Ectodermal cell (in vitro differentiated cells): ENCODE results near the gene MLLT1.

Source experiments
- H3K27ac ChIP-seq: 2 replicates; pipeline ENCODE4 v1.7.0; 2013; ENCODE audit warnings: mild to moderate bottlenecking, low read depth, low read length; ENCODE audit not compliant: insufficient read depth, poor library complexity, severe bottlenecking
- H3K27me3 ChIP-seq: 2 replicates; pipeline ENCODE4 v1.7.0; 2013; ENCODE audit warnings: mild to moderate bottlenecking, low read length; ENCODE audit not compliant: insufficient read depth, control insufficient read depth, poor library complexity, severe bottlenecking
- H3K36me3 ChIP-seq: one replicate; pipeline ENCODE4 v1.7.0; 2013; ENCODE audit warnings: low read length; ENCODE audit not compliant: control insufficient read depth, insufficient read depth
- H3K4me1 ChIP-seq: one replicate; pipeline ENCODE4 v1.7.0; 2013; ENCODE audit warnings: low read length; ENCODE audit not compliant: control insufficient read depth, insufficient read depth
- H3K4me3 ChIP-seq: 2 replicates; pipeline ENCODE4 v1.7.0; 2013; ENCODE audit warnings: low read depth, low read length, control low read depth; ENCODE audit not compliant: insufficient read depth
- H3K9me3 ChIP-seq: 2 replicates; pipeline ENCODE4 v1.7.0; 2013; ENCODE audit warnings: mild to moderate bottlenecking, low read length, moderate library complexity; ENCODE audit not compliant: control insufficient read depth
- WGBS, 2 experiments: methylation state at CpG; one replicate each; pipeline ENCODE4 v1.1.7; 2013; ENCODE audit warnings: missing lambda C conversion rate in 2 of 2; 5-methylcytosine and 5-hydroxymethylcytosine counted together

The MLLT1 gene

DNA sequence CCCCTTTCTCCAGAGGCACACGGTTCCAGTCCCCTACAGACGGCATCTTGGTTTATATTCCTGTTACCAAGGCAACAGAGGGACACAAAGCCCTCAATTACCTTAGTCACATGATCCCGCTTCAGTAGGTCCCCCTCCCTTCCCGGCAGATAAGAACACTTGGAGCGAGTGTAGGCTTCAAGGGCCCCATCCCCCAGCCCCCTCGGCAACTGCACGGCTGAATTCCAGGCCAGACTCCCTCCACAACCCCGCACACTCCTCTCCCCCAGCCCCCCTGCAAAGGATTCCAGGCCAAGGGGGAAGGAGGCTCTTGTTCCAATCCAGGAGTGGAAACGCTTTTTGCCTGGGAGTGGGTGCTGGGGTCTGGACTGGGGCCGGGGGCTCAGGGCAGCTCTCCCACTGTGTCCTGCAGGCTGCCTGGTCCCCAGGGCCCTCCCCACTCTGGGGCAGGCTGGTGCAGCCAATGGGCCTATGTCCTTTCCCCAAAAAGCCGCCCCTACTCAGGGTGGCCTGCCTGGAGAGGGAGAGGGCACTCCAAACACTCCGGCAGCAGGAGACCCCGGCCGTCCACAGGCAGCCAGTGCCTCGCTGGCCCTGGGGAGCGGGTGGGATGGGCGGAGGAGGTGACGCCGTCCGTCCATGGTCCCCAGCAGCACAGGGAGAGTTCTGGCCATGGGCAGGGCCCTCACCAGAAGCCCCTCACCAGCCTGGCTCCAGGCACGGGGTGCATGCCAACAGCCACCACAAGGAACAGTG is 62.6 kb downstream of the MLLT1 start:
- H3K27me3 ChIP-seq = no peaks in the 10 kb centered on the region
- H3K36me3 ChIP-seq = peaks cover 6% of the 10 kb centered on the region
- peaks cover 38% of the 10 kb centered on the region for H3K4me1 ChIP-seq
- no peaks in the 10 kb centered on the region for H3K9me3 ChIP-seq
- peak overlapping the region; percentile 15 for H3K4me3 ChIP-seq
- 37 to 39% methylated on average over 21 of the region's 21 CpGs for WGBS, 2 experiments
- H3K27ac ChIP-seq = peak overlapping the region; percentile 90

DNA sequence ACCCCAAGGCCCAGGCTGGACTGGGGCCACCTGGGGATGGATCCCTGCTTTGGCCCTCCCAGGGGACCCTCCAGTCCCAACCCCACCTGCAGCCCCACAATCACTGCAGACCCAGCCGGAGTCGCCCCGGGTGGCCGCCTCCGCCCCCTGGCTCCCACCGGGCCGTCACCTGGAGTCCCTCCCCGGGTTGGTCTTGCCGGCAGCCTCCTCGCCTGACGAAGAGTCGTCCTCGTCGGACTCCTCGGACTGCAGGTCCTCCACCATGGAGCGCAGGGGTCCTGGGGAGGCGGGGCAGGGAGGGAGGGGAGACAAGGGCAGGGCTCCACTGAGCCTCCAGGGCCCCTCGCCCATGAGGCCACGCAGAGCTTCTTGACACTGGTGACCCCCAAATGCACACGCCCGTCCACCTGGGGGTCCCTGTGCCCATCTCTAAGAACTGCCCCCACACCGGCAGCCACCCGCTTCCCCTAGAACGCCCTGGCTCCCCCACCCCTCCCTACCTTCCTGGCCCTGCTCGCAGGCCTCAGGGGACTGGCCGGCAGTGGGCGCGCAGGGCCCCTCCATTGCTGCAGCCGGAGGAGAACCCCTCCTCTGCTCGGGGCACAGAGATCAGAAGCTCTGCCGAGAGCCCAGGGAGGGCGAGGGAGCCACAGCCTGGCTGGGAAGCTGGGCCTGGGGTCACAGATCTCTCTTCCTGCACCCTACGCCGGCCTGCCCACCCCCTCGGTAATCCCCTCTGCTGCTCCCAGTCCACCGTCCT is 63.4 kb downstream of the MLLT1 start:
- Histone ChIP-seq H3K36me3 (no peaks in the 10 kb centered on the region), H3K9me3 (no peaks in the 10 kb centered on the region), H3K4me1 (peaks cover 38% of the 10 kb centered on the region), H3K27me3 (no peaks in the 10 kb centered on the region), H3K27ac (peak overlapping the region; percentile 90), H3K4me3 (peak overlapping the region; percentile 15)
- 79 to 83% methylated on average over 36 of the region's 36 CpGs for WGBS, 2 experiments

DNA sequence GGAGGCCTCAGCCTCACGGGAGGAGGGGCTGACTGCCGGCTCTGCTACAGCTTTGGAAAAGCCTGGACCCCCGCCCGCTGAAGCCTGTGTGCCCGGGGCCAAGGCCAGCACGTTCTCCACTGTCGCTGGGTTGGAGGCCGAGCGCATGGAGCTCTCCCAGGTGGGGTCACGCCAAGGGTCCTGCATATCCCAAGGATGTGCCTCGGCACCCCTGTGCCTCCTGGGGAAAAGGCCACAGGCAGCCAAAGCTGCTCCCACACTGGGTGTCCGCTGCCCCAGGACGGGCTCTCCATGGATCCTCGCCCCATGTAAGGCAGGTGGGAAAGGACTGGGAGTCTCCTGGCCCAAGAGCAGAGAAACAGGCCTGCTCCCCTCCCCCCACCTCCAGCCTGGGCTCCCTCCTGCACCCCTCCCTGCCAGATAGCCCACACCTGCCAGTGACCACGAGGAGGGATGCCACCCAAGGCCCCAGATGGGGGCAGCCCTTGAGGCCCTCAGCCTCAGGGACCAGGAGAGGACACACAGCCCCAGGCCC is 64.0 kb downstream of the MLLT1 start:
- H3K4me1 ChIP-seq = peaks cover 38% of the 10 kb centered on the region
- no peaks in the 10 kb centered on the region for H3K27me3 ChIP-seq
- WGBS, 2 experiments = 93 to 97% methylated on average over 15 of the region's 15 CpGs
- no peaks in the 10 kb centered on the region for H3K9me3 ChIP-seq
- no peak overlapping the region for H3K27ac ChIP-seq
- no peak overlapping the region for H3K4me3 ChIP-seq
- H3K36me3 ChIP-seq = no peaks in the 10 kb centered on the region

DNA sequence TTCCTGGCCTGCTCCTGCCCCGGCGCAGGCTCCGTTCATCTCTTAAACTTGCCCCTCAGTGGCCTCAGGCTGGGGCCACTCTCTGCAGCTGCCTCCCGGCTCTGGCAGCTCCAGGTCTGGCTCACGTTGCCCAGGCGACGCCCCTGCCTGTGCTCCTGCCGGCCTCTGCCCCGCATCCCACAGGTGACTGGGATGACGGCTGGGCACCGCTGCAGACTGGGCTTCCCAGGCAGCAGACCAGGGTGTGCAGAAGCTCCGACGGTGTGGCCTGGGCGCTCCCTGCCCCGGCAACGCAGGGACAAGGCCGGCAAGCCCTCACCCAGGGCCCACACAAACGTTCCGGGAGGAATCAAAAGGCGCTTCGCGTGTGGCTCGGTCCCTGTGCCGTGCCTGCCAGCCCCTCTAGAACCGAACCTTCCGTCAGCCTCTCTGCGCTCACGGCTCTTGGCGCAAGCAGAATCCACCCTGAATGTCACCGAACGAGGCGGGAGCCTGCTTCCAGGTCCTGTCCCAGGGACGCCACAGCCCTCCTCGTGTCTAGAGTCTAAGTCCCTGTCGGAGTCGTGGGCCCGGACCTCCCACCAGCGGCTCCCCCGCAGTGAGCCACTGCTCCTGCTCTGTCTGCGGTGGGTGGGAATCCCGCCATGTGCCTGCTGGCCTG is 64.8 kb downstream of the MLLT1 start:
- H3K36me3 ChIP-seq = no peaks in the 10 kb centered on the region
- H3K4me1 ChIP-seq = peaks cover 38% of the 10 kb centered on the region
- WGBS, 2 experiments = 94% methylated on average over 41 of the region's 41 CpGs
- H3K4me3 ChIP-seq = no peak overlapping the region
- no peaks in the 10 kb centered on the region for H3K27me3 ChIP-seq
- H3K9me3 ChIP-seq = no peaks in the 10 kb centered on the region
- no peak overlapping the region for H3K27ac ChIP-seq

- Histone ChIP-seq H3K4me3 (no peak overlapping the region), H3K36me3 (no peaks in the 10 kb centered on the region), H3K27ac (no peak overlapping the region), H3K4me1 (peaks cover 36% of the 10 kb centered on the region), H3K27me3 (no peaks in the 10 kb centered on the region), H3K9me3 (no peaks in the 10 kb centered on the region)
- WGBS, 2 experiments = 91 to 92% methylated on average over 32 of the region's 32 CpGs
Measured at GRCh38 chr19:6213696-6214641, 65.8 kb downstream of the MLLT1 start.

DNA sequence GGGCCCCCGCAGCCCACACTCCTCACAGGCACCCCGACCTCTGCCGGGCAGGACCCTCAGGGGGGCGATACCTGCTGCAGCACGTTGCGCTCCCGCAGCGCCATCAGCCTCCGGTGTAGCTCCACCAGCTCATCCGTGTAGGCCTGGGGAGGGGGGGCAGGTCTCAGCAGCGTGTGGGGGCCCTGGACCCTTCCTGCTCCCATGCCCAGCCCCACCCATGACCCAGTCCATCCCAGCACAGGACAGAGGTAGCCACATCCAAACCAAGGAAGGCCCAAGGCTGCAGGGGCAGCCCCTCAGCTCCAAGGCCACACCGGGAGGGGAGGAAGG is 66.5 kb downstream of the MLLT1 start:
- Histone ChIP-seq H3K27ac (no peak overlapping the region), H3K27me3 (no peaks in the 10 kb centered on the region), H3K4me1 (peaks cover 29% of the 10 kb centered on the region), H3K4me3 (no peak overlapping the region), H3K9me3 (no peaks in the 10 kb centered on the region), H3K36me3 (no peaks in the 10 kb centered on the region)
- 95 to 96% methylated on average over 12 of the region's 12 CpGs for whole genome bisulfite sequencing, 2 experiments

DNA sequence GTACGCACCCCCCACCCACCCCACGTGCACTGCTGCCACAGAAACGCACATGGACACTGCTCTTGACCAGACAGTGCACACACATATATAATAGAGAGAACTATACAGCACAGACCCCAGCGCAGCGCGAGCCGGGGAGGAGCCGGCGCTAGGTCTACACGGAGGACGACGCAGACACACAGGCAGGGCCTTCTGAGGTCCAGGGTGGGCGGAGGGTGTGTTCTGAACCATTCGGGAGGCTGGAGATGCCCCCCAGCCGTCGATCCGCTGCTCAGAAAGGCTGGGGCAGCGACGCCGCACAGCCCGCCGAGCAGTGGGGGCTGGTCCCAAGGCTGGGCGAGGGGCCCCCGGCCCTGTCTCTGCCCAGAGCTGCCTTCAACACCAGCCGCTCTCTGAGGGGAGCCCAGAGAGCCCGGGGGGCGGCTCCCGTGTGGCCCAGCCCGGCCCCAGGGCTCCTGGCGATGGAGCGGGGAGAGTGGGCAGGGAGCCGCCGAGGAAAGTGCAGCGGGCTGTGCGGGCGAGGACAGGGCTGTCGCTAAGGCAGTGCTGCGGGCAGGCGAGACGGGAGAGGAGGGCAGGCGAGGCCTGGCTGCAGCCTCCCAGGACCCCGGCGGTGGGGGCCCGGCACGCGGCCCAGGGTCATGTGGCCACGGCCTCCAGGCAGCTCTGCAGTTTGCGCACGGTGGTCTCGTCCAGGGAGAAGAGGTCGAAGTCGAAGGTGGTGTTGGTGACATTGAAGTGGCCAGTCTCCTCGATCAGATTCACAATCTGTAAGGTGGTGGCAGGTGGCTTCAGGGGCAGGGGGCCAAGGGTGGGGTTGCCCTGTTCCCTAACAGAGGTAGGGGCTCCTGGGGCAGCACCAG is 67.1 kb downstream of the MLLT1 start:
- no peak overlapping the region for H3K4me3 ChIP-seq
- H3K36me3 ChIP-seq = no peaks in the 10 kb centered on the region
- 95 to 96% methylated on average over 53 of the region's 53 CpGs for WGBS, 2 experiments
- H3K27ac ChIP-seq = no peak overlapping the region
- H3K27me3 ChIP-seq = no peaks in the 10 kb centered on the region
- H3K9me3 ChIP-seq = no peaks in the 10 kb centered on the region
- H3K4me1 ChIP-seq = peaks cover 23% of the 10 kb centered on the region

DNA sequence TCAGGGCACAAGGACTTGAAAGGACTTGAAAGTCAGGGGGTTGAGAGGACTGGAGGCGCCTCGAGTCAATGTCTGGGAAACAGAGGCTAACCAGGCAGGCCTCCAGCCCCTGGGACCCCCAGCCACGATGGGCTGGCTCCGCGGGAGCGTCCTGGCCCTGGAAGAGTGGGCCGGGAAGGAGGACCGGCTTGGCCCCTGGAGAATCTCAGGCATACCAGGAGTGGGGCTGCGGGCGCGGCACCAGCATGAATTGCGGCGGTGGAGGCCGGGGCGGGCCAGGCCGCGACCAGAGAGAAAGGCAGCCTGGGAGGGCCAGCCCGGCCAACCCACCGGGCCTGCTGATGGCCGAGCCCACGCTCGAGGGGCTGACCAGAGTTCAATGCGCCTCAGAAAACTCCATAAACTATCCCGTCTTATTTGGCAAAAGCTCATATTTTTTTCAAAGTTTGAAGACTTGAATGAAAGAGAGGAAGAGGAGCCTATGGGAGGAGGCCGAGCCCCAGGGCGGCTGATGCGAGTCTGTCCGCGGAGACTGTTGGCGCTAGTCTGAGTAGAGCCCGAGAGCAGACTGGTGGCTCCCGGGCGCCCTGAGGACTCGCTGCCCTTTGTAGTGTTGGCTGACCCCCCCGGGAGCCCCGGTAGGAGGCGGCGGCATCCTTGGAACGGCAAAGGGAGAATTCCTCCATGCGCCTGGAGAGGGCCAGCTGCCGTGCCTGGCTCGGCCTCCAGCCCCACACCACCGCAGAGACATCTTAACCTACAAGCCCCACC is 68.0 kb downstream of the MLLT1 start:
- H3K36me3 ChIP-seq = no peaks in the 10 kb centered on the region
- 95 to 96% methylated on average over 43 of the region's 43 CpGs for WGBS, 2 experiments
- H3K9me3 ChIP-seq = no peaks in the 10 kb centered on the region

More for the DNA sequence above, 68.0 kb downstream of the MLLT1 start:
- Histone ChIP-seq H3K27ac (no peak overlapping the region), H3K4me1 (peaks cover 17% of the 10 kb centered on the region), H3K4me3 (no peak overlapping the region), H3K27me3 (no peaks in the 10 kb centered on the region)
